HG03066 (cell line): ENCODE measurements around the gene KISS1.

ENCODE experiments used
- ATAC-seq: cut with Tn5 transposase; IDR thresholded peaks from one replicate; pipeline ENCODE4 v1.9.1; 2021; ENCODE audit warnings: low read depth; ENCODE audit not compliant: unreplicated experiment

KISS1 gene

DNA sequence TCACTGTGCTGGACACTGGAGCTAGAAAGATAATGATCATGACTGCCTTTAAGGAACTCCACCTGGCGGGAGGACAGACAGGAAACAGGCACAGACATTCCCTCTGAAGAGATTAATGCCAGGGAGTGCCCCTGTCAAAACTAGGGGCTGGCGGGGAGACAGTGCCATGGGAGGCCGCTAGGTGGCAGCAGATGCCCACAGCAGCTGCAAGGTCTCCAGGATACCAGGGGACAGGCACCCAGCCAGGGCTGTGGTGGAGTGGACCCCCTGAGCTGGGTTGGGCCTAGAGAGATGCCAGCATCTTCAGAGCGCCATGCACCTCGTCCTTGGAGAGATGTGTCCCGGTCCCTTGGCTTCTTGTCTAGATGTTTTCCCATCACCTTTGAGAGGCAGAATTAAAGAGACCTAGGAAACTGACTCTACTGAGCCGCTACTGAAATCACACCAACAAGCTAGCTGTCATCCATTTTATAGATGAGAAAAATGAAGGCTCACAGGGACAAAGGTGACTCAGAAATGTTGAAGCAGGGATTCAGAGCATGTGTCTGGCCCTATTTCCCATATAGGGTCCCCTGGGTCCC, 33.7 kb downstream of the KISS1 start:
- ATAC-seq: no peak

GRCh38 chr1:204161609-204162493, 34.4 kb downstream of the KISS1 start:
- ATAC-seq: no peak

- ATAC-seq: no peak
Measured at GRCh38 chr1:204157962-204158361, 38.3 kb downstream of the KISS1 start.

DNA sequence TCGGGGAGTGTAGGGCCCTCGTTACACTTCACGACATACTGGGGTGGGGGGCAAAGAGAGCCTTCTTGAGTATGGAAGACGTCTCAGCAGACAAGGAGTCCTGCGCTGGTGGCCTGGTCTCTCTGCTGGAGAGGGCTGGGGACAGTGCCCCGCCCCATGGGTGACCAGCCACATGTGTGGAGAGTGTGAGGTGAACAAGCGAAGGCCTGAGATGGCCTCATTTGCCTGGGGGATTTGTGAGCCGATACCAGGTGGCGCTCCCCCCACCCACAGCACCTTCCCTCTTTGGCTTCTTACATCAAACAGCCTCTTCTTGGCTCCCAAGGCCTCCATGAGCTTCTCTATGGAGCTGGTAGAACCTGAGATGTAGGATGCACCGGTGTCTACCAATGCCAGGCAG, 40.4 kb downstream of the KISS1 start:
- no peak for ATAC-seq

- no peak for ATAC-seq
Measured at GRCh38 chr1:204154568-204155255, 41.6 kb downstream of the KISS1 start.

DNA sequence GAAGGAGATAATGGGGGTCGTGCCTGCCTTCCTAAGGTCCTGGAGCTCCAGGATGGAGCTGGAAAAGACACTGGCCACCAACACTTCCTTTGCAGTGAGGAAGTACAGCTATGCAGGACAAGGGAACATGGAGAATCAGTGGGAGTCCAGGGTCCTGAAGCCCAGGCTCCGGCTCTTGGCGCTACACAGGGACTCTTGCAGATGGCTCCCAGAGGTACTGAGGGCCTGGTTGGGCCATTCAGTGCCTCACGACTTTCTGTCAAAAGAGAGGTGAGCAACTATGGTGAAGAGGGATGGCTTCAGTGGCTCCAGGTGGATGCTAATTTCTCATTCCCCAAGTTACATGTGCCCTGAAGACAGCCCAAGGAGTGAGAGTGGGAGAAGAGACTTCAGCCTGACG, 42.6 kb downstream of the KISS1 start:
- no peak for ATAC-seq

GRCh38 chr1:204152310-204153044, 43.8 kb downstream of the KISS1 start:
- no peak for ATAC-seq

DNA sequence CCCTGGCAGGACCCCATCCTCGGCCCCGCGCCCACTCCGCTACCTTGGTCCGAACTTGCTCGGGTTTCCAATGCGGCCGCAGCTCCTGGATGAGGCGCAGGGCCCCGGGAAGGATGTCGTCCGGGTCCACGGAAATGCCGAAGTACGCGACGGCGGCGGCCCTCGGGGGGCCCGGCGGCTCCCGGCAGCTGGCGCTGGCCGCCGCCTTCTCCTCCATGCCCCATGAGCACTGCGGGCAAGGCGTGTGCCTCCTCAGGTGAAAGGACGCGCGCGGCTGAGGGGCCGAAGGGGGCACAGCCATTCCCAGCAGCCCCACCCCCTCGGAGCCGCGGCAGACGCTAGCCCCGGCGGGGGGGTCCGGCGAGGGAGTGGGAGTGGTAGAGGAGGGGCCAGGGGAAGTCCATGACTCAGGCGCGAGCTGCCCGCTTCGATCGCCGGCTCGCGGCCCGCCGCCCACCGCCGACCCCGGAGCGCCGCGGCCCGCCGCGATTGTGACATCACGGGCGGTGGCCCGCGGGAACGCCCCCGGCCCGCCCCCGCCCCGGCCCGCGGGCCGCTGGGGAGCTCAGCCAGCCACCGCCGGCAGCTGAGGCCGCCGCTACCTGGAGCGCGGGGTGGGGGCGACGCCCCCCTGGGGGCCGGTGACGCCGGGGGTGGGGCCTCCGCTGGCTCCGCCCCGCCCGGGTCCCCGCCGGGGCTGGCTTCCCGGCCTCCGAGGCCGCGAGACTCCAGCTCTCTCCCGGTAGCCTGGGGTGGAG, 44.6 kb downstream of the KISS1 start, which contains the start of gene ETNK2:
ETNK2 (minus strand) TSS at position 493 of the 758 bp plus-strand sequence; CDS start at position 301, 192 bp downstream.
- no peak for ATAC-seq

DNA sequence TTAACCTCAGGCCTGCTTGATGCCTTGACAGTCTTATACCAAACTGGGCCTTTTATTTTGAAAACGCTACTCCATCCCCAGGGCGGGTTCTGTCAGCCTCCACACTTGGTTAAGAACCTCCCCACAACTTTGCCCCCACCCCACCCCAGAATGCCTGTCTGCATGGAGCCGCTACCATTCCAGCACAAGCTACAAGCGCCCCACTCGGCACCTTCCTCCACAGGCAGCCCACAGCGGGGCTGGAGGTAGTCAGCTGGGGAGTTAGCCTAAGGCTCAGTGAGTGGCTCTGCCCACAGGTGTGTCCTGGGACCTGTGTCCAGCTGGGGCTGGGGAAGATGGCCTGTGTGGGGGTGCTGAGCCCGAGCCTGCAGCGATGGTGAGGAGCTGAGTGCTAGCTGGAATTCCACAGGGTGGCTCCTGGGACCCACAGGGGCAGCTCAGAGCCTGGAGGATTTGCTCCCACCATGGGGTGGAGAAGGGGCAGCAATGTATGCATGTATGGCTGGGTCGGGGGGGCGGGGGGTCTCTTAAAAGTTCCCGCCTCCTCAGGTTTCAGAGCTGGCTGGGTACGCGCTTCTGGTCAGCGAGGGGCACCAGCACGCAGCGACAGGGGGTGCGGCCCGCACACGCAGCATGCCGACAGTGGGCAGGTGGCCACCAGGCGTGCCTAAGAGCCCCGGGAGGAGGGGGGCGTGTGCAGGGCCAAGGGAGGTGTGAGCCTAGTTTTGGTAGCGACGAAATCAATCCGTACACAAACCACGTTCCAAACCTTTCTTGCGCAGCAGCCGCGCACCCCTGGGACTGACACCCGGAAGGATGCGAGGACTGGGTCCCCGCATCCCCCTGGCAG, 45.4 kb downstream of the KISS1 start:
- no peak for ATAC-seq

- no peak for ATAC-seq
Measured at GRCh38 chr1:204149635-204150565, 46.4 kb downstream of the KISS1 start.

GRCh38 chr1:204149107-204149506, 47.2 kb downstream of the KISS1 start:
- no peak for ATAC-seq

GRCh38 chr1:204147406-204148383, 48.6 kb downstream of the KISS1 start:
- no peak for ATAC-seq

DNA sequence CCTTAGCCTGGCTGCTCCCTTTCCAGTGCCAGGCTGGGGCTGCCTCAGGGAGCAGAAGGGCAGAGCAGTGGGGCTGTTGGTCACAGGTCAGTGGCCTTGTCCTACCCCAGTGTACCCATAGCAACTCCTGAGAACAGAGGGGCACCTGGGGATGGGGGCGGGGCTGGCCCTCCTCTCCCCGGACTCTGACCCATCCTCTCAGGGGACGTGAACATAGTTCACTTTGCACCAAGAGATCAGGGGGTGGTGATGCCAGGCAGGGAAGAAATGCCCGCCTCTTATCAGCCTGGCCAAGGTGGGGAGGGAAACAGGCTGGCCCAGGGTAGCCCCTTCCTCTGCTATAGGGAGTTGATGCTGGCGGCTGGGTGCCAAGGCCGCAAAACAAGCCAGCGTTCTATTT, 49.3 kb downstream of the KISS1 start:
- ATAC-seq: no peak

DNA sequence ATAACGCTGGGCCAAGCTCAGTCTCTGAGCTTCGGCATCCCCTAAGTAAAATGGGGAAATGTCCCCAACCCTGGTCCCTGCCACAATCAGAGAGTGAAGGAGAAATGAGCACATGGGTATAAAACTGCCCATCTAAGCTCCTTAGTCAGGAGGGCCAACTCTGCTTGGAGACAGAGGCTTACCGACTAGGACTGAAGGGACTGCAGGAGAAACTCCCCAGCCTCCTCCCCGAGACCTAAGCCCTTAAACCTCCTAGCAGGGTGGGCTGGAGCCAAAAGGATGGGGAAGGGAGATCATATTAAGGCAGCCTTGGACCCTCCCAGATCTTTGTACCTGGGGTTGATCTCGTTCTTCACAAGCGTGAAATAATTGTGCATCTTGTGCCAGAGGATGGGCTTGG, 50.0 kb downstream of the KISS1 start:
- ATAC-seq: no peak

DNA sequence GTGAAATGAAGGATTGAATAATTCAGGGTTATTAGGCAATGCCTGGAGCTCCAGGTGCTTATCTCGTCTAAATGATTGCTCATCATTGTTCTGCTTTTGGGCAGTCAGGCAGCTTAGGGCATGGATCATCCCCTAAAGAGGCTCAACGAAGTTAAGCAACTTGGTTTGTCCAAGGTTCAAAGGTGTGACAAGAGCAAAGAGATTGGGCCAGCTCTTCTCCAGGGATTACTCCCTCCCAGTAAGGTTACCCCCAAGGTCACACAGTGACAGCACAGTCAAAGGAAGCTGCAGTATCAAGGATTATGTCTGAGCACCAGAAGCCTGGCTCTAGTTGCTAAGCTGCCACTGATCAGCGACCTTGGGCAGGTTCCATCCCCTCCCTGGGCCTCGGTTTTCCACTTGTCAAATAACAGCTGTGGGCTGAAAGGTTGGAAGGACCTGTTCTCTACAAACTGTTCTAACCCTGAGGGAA, 51.2 kb downstream of the KISS1 start:
- ATAC-seq: no peak

- no peak for ATAC-seq
Measured at GRCh38 chr1:204143276-204144041, 52.8 kb downstream of the KISS1 start.
